Liver (tissue), 3 donors: ENCODE measurements around the gene PRKCD.

Experiments used
- FOXA1 ChIP-seq: IDR thresholded peaks from 2 replicates; pipeline ENCODE4 v1.6.1; 2016; ENCODE audit warnings: antibody characterized with exemption
- GABPA ChIP-seq, 2 donors: IDR thresholded peaks in 1 of 2; conservative IDR thresholded peaks in 1 of 2; 2 replicates each; pipeline ENCODE4 v1.6.1; 2016; ENCODE audit warnings: antibody characterized with exemption in 2 of 2, mild to moderate bottlenecking in 1 of 2, moderate library complexity in 1 of 2
- RAD21 ChIP-seq, 2 donors: IDR thresholded peaks; 2 replicates each; pipeline ENCODE4 v1.6.1; 2016; ENCODE audit warnings: antibody characterized with exemption in 2 of 2, mild to moderate bottlenecking in 2 of 2
- SP1 ChIP-seq: IDR thresholded peaks from 2 replicates; pipeline ENCODE4 v1.6.1; 2018; ENCODE audit warnings: antibody characterized with exemption, mild to moderate bottlenecking
- YY1 ChIP-seq: IDR thresholded peaks from 2 replicates; pipeline ENCODE4 v1.6.1; 2016; ENCODE audit warnings: antibody characterized with exemption, mild to moderate bottlenecking
- TF ChIP-seq, protein P1 (sequence below): fragments of 150-350 bp; IDR thresholded peaks from 2 replicates; pipeline ENCODE4 v1.5.1; 2017; ENCODE audit warnings: improper control_type of control experiment, low read depth, low read length; ENCODE audit not compliant: missing input control
- TF ChIP-seq, protein P2 (sequence below): IDR thresholded peaks from 2 replicates; pipeline ENCODE4 v1.6.1; 2016; ENCODE audit warnings: antibody characterized with exemption, mild to moderate bottlenecking
- TF ChIP-seq, protein P3 (sequence below): IDR thresholded peaks from 2 replicates; pipeline ENCODE4 v1.6.1; 2016; ENCODE audit warnings: antibody characterized with exemption
- TF ChIP-seq, protein P4 (sequence below): IDR thresholded peaks from 2 replicates; pipeline ENCODE4 v1.6.1; 2016; ENCODE audit warnings: antibody characterized with exemption
- donor health status: healthy.
- donor health status: healthy.

DNA sequence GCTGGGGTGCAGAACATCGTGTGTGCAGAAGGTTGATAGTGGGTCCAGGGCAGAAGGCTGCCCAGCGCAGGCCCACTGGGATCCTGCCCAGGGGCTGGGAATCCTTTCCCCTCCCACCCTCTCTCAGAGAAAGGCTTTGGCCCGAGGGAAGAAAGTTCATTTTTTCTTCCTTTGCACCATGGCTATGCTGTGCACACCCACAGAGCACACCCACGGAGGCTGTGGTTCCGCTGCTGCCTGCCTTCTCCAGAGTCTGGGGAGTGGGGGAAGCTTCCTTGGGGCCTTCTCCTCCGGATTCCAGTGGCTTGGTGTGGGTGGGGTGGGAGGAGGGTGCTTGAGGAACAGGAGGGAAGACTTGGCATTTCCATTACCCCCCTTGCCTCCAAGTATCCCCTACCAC, 7.0 kb upstream of the PRKCD start:
- TF ChIP-seq, protein P1, sequence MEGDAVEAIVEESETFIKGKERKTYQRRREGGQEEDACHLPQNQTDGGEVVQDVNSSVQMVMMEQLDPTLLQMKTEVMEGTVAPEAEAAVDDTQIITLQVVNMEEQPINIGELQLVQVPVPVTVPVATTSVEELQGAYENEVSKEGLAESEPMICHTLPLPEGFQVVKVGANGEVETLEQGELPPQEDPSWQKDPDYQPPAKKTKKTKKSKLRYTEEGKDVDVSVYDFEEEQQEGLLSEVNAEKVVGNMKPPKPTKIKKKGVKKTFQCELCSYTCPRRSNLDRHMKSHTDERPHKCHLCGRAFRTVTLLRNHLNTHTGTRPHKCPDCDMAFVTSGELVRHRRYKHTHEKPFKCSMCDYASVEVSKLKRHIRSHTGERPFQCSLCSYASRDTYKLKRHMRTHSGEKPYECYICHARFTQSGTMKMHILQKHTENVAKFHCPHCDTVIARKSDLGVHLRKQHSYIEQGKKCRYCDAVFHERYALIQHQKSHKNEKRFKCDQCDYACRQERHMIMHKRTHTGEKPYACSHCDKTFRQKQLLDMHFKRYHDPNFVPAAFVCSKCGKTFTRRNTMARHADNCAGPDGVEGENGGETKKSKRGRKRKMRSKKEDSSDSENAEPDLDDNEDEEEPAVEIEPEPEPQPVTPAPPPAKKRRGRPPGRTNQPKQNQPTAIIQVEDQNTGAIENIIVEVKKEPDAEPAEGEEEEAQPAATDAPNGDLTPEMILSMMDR = no peak
- TF ChIP-seq, protein P2, sequence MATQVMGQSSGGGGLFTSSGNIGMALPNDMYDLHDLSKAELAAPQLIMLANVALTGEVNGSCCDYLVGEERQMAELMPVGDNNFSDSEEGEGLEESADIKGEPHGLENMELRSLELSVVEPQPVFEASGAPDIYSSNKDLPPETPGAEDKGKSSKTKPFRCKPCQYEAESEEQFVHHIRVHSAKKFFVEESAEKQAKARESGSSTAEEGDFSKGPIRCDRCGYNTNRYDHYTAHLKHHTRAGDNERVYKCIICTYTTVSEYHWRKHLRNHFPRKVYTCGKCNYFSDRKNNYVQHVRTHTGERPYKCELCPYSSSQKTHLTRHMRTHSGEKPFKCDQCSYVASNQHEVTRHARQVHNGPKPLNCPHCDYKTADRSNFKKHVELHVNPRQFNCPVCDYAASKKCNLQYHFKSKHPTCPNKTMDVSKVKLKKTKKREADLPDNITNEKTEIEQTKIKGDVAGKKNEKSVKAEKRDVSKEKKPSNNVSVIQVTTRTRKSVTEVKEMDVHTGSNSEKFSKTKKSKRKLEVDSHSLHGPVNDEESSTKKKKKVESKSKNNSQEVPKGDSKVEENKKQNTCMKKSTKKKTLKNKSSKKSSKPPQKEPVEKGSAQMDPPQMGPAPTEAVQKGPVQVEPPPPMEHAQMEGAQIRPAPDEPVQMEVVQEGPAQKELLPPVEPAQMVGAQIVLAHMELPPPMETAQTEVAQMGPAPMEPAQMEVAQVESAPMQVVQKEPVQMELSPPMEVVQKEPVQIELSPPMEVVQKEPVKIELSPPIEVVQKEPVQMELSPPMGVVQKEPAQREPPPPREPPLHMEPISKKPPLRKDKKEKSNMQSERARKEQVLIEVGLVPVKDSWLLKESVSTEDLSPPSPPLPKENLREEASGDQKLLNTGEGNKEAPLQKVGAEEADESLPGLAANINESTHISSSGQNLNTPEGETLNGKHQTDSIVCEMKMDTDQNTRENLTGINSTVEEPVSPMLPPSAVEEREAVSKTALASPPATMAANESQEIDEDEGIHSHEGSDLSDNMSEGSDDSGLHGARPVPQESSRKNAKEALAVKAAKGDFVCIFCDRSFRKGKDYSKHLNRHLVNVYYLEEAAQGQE = no peak
- TF ChIP-seq FOXA1 (no peak), RAD21 (IDR thresholded peaks at IDR 0.05) (no peak), SP1 (no peak), GABPA (IDR thresholded peaks at IDR 0.05 in 1 of 2, conservative IDR thresholded peaks at IDR 0.05 in 1 of 2) (no peak), YY1 (no peak)
- TF ChIP-seq, protein P3, sequence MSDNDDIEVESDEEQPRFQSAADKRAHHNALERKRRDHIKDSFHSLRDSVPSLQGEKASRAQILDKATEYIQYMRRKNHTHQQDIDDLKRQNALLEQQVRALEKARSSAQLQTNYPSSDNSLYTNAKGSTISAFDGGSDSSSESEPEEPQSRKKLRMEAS = no peak
- TF ChIP-seq, protein P4, sequence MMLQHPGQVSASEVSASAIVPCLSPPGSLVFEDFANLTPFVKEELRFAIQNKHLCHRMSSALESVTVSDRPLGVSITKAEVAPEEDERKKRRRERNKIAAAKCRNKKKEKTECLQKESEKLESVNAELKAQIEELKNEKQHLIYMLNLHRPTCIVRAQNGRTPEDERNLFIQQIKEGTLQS = no peak
